Fibroblast of skin of back (primary cell): Measurements from ENCODE around the gene TPD52L1.

ENCODE experiments used
- DNase-seq: peaks from one replicate; pipeline ENCODE4 v3.0.0-alpha.2; 2013

Gene TPD52L1

DNA sequence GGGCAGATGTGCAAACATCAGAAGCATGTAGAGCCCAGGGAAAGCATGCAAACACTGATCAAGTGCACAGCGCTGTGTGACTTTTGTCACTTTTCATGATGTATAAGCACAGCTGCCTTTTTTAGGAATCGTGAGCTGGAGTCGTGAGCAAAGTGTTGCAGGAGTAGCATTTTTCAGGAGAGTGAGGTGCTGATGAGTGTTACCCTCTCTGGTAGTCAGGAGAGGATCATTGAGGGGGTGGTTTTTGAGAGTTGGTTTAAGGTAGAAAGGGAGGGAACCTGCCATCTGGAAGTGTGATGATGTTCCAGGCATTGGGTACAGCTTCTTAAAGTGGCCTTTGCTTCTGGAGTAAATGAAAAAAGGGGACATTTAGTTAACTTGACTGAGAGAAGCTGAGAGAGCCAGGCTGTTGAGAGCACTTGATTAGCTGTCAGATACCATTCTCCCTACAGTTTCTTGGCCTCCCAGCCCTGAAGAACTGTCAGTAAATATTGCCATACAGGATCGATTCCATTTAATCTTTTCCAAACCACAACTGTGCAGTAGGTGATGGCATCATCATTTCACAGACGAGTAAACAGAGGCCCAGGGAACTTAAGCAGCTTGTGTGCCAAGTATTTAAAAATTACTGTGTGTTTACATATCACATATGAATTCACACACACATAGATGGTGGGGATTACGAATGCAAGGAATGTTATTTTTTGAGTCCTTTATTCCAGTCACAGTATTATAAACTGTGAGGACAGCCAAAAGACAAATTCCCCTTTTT, 28.9 kb downstream of the TPD52L1 start:
- DNase-seq = peak; percentile 75

DNA sequence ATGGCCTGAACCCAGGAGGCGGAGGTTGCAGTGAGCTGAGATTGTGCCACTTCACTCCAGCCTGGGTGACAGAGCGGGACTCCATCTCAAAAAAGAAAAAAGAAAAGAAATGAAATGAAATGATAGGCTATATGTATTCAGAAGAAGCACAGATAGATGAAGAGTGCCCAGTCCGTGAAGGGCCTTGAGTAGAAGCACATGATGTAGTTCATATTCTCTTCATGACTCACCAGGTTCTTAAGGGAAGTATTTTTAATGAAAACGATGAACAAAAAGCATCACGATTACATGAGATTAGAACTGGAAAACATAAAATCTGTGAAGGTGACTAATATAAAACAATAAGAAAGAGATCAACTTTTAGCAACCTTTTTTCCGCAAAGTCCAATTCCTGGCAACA, 29.8 kb downstream of the TPD52L1 start:
- DNase-seq = peak; percentile 82

DNA sequence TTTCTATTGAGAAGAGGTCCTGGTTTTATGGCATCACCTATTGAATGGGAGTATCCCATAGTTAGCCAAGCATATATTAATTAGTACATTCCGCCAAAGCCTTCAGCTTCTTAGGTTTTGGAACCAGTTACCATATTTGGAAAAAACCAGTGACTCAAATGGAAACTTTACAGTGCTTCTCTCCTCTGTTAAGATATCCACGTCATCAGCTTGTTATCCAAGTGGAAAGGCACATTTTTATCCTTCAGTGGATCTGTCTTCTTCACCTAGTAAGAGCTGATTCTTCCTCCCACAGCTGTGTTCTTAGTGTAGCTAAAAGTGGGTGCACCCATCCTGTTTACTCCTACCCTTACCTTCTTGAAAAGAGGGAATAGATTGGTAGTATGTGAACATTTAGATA, 34.5 kb downstream of the TPD52L1 start:
- peak; percentile 52 for DNase-seq

DNA sequence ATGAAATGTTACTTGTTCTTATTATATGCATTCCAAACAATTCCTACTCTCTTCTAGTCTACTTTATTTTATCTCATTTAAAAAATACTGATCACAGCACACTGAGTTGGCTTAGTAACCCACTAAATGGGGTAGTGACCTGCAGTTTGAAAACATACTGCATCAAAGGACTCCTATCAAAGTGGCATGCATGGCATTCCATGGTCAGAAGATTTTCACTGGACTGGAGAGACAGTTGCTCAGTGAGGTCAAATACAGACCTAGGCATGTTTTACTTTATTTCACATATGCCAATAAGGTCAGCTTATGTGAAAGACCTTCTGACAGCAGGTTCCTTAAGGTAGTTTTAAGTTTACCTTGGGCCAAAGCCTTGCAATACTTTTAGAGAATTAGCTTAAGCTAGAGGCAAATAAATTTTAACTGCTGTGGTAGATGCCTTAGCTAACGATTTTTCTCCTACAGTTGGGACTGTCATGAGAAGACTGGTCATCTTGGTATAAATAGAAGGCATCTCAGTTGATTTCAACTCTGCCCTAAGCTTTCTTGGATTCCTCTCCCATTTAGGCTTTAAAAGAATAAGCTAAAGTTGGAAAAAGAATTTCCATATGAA, 35.1 kb downstream of the TPD52L1 start:
- DNase-seq = no peak

DNA sequence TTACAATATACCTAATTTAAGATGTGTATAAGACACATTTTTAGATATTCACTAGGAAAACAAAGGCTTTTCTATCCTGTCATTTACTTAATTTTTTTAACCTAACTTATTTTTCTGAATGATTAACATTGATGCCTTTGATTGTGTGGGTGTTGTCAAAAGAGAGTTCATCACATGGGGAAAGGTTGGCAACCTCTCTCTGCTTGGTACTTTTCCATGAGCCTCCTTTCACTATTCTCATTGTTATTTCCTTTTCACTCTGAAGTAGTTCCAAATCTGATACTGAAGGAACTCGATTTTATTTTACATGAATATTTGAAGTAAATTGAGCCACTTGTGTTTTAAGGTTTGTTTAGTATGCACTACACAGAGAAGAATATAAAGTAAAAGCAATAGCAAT, 35.9 kb downstream of the TPD52L1 start:
- no peak for DNase-seq

DNA sequence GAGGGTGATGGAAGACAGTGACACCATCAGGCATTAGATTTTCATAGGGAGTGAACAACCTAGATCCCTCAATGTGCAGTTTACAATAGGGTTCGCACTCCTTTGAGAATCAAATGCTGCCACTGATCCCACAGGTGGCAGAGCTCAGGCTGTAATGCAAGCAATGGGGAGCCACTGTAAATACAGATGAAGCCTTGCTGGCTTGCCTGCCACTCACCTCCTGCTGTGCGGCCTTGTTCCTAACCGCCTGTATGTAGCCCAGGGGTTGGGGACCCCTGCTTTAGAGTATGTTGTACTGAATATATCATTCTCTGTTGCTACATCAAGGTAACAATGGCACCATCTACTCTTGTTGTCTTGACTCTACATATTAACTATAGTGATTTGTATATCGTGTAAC, 37.1 kb downstream of the TPD52L1 start:
- no peak for DNase-seq

DNA sequence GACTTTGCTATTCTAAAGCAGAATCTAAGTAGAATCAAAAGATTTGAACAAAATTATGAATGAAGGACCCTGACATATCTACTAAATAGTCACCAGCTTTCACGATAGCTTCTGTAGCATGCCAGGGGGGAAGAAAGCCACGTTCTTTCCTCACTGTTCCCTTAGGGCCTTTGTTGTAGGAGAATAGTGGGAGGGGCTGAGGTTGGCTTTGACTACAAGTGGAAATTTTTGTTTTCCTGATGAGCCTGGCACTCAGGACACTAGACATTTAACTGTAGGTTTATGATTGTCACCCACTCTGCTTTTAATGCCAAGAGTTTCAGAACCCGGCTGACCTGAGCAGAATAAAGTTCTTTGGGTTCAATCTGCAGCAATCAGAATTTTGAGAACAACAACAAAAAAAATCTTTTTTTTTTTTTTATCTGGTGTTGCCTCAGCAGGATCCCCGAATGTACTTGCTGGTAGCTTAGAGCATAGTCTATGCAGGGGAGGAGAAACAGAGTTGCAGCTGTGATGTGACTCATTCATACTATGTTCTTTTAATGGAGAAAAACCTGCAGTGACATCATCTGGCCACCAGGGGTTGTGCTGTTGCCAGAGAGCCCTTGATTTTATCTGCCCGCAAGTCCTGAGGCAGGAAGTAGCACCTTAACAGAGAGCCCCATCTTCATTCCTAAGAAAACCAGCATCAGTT, 38.5 kb downstream of the TPD52L1 start:
- DNase-seq = peak; percentile 79

DNA sequence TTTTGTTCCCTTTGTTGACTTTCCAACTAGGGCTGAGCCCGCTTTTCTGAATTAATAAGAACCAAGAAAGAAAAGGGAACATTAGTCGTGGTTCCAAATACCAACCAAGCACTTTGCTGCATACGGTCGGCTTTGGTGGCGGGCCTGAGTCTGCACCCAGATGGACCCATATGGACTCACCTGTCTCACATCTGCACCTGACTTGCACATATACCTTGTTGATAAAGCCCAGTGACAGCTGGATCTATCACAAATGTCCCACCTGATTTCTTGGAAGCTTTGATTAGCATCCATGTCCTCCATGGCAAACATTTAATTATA, 39.0 kb downstream of the TPD52L1 start:
- DNase-seq = no peak

DNA sequence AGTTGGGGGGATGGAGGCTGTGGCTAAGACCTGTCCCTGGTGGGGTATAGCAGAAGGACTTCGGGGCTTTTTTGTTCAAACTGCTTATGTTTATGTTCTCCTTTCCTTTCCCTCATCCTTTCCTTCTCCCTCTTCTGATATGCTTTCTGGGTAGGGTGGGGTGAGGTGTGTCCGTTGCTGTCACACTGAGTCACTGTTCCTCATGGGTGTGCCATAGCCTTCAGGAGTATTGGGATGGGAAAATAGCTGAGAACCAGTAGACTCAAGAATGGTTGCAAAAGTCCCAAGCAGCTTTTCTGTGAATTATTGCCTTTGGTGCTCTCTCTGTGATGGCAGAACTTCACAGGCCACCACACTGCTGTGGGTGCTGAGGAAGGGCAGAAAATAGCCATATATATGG, 39.6 kb downstream of the TPD52L1 start:
- DNase-seq = no peak

DNA sequence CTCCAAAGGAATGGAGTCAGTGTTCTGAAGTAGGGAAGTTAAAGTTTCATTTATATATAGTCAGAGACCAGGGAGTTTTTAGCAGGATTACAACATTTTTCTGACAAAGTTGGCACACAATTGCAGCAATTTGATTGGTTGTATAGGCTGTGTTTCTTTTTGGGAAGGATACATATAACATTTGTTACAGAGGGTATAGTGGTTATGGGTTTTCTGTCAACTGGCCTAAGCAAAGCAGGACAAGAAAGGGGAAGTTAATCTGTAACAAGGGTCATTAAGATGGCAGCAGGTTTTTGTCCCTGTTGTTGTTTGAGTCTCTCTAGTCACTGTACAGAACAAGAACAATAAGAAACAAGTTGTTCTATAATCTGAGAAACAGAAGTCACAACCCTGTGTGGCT, 41.4 kb downstream of the TPD52L1 start:
- no peak for DNase-seq

DNA sequence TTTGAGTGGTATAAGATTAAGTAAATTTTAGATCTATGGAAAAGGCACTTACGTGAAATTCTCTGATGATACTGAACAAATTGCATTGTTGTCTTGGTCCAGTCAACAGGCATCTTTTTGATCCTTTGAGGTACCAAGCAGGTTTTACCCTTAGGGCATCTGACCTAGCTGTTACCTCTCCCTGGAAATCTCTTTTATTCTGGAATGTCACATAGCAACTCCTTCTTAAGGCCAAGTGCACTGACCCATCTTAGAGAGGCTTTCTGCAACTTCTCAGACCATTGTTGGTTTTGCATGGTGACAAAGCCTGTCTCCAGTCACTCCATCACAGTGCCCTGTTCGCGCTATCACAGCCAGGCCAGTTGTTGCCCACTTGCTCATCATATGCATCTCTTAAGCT, 42.0 kb downstream of the TPD52L1 start:
- no peak for DNase-seq

DNA sequence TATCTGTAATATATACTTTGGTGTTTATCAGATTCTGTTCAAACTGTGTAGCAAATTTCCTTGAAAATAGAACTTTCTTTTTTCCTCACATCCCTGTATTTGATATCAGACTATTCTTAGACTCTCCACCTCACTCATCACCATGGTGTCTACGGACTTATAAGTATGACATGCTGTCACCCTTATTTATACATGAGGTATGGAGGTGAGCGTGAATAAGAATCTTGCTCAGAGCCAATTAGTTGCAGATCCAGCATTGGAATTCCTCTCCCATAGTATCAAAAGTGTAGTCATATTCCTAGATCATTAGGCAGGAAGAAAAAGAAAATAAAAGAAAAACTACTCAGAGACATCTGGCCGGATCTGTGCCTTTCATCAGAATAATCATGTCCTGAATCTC, 43.0 kb downstream of the TPD52L1 start:
- DNase-seq = no peak

DNA sequence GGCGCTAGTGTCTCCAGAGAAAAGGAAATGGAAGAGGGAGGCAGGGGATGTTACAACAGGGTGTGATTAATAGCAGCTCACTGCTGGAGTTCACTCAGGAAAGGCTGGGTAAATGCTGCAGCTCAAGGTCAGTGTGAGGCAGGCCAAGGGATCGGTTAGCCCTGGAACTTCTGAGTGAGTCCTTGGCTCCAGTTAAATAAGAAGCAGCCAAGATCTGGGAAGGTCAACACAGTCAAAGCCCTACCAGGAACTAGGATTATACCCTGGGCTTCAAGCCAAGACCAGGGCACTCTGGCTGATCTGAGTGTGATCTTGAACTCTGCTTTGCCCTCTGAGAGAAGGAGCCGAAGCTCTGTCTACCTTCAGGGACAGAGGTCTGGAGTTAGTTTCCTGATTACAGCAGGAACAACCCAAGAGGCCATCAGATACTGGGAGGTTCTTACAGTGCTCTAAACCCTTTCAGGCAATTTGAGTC, 44.3 kb downstream of the TPD52L1 start:
- DNase-seq = peak; percentile 54

DNA sequence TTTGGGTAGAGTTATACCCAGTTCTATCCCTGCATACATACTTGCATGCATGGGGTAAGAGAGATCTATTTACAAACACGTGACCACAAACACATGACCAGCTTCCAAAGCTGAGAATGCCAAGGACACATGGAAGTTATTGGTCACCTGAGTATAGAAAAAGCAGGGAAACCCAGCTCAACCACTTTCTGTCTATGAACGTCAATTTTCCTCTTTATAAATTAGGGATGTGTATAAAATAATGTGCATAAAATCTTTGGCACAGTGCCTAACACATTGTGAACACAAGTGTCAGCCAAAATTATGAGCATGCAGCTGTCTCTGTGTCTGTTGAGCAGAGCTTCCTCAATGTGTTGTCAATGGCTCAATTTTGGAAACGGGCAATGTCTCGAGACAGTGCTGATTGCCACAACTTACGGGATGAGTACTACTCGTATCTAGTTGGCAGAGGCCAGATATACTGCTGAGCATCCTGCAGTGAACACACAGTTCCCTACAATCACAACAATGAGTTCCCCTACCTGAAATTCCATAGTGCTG, 44.9 kb downstream of the TPD52L1 start:
- DNase-seq = no peak

DNA sequence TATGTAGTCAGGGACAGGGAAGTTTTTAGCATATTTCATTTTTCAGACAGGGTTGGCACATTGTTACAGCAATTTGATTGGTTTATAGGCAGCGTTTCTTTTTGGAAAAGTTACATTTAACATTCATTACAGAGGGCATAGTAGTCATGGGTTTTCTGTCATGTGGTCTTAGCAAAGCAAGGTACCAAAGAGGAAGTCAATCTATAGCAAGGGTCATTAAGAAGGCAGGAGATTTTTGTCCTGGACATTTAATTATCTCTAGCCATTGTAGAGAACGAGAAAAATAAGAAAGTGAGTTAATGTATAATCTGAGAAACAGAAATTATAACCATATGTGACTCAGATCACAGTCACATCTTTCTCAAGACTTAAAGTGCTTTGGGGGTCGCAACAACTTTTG, 47.4 kb downstream of the TPD52L1 start:
- DNase-seq = no peak

DNA sequence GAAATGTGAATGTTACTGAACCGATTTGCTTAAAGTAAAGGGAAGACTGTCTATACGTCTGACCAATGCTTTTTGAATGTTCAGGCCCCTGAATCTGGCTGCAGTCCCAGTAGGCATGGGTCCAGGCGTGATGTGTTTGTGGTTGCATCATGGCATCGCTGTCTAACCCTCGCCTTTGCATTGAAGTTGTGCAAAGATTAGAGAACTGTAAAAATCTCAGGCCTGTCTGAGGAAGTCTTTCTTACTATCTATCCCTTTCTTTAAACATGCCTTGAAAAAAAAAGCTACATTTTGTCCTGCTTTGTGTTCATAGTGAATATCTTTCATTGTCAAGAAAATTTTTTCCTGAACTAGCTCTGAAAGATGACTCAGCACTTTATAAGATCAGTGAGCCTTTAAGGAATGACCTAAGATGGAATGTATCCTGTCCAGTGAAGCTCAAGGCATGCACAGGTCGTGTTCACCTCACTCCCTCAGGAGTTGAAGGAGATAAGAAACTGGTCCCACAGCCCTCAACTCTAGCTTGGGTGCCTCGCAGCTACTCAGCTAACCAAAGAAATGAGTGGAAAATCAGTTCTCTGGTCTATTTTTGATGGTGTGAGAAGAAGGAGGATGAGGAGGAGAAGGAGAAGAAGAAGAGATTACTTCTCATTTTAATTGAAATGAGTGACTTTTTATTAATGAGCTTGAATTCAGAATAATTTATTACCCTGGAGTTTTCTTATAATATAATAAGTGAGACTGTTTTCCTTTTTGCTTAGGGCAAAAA, 48.6 kb downstream of the TPD52L1 start:
- DNase-seq = peak; percentile 95

DNA sequence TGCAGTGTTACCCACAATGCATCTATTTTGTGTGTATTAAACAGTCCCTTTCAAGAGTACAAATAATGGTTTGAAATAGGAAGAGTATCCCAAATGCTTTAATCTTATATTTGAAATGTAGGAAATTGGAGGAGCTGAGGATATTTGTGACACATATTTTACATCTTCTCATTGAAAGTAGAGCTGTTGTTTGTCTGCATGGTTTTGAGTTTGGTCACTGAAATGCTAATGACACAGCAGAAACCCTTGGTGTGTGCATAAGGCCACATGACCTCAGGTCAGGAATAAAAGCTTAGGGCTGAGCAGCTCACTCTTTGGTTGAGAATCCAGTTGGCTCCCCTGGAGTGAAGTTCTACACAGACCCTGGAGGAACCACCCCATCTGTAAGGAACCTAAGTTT, 49.8 kb downstream of the TPD52L1 start:
- DNase-seq = peak; percentile 61

DNA sequence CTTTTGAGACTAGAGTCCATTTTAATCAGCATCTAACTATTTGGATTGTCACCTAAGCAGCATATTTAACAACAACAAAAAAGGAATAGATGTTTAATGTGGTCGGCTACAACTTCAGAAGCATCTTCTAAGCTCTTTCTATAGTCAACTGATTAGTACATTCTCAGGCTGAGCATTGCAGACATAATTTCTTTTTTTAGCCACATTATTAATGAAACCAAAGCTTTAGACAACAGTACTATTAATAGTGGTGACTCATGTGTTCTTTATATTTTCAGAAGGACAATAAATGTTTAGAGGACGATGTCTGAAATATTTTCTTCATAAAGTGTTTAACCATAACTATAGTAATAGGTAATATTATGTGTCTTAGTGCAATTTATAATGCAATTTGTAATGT, 52.4 kb downstream of the TPD52L1 start:
- DNase-seq = no peak

DNA sequence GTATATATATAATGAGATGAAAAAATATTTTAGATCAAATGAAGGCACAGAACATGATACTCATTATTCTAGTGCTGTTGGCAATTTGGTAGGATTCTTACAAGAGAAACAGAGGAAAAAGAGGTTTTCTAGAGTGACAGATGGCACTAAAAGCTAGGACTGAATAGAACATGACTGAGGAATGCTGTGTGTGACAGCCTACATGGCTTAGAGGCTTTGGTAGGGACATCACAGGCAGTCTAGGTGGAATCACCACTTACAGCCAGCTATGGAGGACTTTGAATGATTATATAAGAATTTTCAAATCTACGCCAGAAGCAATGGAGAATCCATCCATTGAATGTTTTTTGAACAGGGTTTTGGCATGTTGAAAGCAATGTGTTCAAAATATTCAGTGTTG, 52.8 kb downstream of the TPD52L1 start:
- no peak for DNase-seq

DNA sequence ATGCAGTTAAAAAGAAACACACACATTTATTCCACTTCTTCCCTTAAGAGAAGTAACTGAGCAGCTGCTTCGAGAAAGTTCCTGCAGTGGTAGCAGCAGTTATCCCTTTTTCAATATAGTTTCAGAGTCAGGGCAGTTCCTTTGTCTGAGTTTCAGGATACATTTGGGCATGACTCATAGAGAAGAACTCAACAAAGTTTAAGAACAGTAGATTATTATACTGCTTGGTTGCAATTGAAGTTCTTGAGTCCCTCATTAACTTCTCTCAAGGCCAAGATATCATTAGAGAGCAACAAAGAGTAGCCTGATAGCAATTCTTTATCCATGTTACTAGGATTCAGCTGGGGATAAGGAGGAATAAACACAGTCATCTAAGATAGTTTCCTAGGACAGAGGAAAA, 54.4 kb downstream of the TPD52L1 start:
- DNase-seq = no peak

DNA sequence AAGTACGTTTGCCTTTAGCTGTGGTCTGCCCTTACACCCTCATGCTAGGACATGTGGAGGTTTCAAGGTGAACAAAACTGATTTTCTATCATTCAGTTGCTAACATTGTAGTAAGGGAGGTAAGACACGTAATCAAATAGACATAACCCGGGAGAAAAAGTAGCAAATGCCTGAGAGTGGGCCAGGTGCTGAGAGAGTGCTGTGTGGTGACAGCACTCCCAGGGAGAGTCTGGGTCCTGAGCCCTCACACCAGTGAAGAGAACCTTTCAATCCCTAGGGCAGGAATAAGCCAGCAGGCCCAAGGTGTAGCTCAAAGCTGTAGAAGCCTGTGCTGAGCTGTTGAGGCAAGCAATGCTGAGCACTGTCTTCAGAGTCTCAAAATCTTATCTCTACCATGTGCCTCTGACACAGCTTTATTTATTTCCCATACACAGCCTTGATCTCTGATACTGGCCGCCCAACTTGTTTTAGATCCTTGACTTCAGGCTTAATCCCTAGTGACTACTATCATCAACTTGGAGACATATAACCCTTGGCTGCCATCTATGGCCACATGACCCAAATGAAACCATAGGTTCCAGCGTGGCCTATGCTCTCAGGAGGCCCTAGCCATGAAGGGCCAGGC, 55.2 kb downstream of the TPD52L1 start:
- DNase-seq = no peak

DNA sequence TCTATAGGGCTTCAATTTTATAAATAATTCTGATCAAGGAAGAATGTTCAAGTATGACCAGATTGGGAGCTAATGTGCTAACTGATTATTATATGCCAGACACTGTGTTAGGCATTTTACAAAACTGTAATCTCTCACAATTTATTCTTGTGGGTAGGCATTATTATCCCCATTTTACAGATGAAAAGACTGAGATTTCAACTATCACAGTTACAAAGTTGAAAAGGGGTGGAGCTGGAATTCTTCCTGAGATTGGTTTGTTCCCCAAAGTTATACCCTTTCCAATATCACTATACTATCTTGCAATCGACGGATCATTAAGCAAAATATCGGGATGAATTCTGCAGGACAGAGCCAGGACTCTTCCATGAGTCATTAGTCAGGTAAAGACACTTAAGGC, 57.1 kb downstream of the TPD52L1 start:
- DNase-seq = no peak

DNA sequence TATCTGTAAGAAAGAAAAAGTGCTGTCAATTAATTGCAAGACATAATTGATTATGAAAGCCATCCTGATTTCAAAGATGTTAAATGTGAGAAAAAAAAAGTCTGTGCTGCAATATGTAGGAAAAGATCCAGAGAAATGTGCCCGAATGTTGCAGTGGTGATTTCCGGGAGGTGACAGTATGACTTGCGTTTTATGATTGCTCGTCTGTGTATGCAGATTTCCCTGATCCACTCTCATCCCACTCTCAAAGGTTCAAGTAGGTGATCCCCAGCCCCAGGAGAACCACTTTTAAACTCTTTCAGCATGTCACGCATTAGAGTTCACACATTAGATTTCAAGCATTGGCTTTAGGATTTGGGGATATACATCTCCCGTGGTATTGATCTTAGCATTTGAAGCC, 57.8 kb downstream of the TPD52L1 start:
- no peak for DNase-seq
